Prostate gland (tissue), 2 donors: ENCODE measurements around the gene JAG2. TPM values are rescaled to one million over a fixed set of nuclear protein-coding genes. Genes with fewer than 3 reads are reported as not detected.

Experiments
- DNase-seq: peaks from one replicate; pipeline ENCODE4 v3.0.0-alpha.2; 2019; ENCODE audit warnings: low spot score
- H3K27ac ChIP-seq, 2 donors: fragments of 200-600 bp; sonication (generic); 2 replicates each; pipeline ENCODE4 v1.5.1; 2017 to 2019
- H3K27me3 ChIP-seq: fragments of 200-600 bp; sonication (generic); replicated peaks from 2 replicates; pipeline ENCODE4 v1.5.1; 2019; ENCODE audit not compliant: insufficient read depth
- H3K36me3 ChIP-seq, 2 donors: fragments of 200-600 bp; sonication (generic); 1 replicate in 1 of 2; 2 replicates in 1 of 2; pipeline versions ENCODE4 v1.5.1 to v1.8.1; 2017 to 2019
- H3K4me1 ChIP-seq: fragments of 200-600 bp; sonication (generic); replicated peaks from 2 replicates; pipeline ENCODE4 v1.5.1; 2019
- H3K4me3 ChIP-seq, 2 donors: fragments of 200-600 bp; sonication (generic); 2 replicates each; pipeline ENCODE4 v1.5.1; 2017 to 2019
- H3K9me3 ChIP-seq: fragments of 200-600 bp; sonication (generic); 2 replicates; pipeline ENCODE4 v1.5.1; 2017
- CTCF ChIP-seq, 4 experiments: fragments of 200-600 bp in 2 of 4; fragments of 450-650 bp in 2 of 4; sonication (generic) in 2 of 4; IDR thresholded peaks; 1 replicate in 3 of 4; 2 replicates in 1 of 4; pipeline ENCODE4 v1.5.1; 2016 to 2019; ENCODE audit warnings: antibody characterized with exemption in 4 of 4, mild to moderate bottlenecking in 2 of 4, moderate library complexity in 2 of 4
- POLR2A ChIP-seq: fragments of 450-650 bp; IDR thresholded peaks from one replicate; pipeline ENCODE4 v1.6.1; 2016; ENCODE audit warnings: antibody characterized with exemption, mild to moderate bottlenecking
- POLR2AphosphoS5 ChIP-seq: sonication (generic); formaldehyde crosslinking; IDR thresholded peaks from one replicate; pipeline ENCODE4 v1.6.1; 2017; ENCODE audit warnings: antibody characterized with exemption
- WGBS: methylation state at CpG from one replicate; pipeline ENCODE4 v1.1.5; 2018; 5-methylcytosine and 5-hydroxymethylcytosine counted together
- intact Hi-C: fragments of 100-400 bp; cut with DNase I; formaldehyde crosslinking; loops from one replicate; pipeline ENCODE4 v1.14.2; 2022
- total RNA-seq, 2 donors: library from RNA; depleted of rRNA; stranded (reverse); fragments of >200 nt; gene quantifications; one replicate each; pipeline ENCODE4 v1.1.0, GENCODE V29; 2016

Gene JAG2
- total RNA-seq, 2 donors from 2014 or later, result 26.8 to 30.5 TPM

- H3K4me3 ChIP-seq, result no peak overlapping the region
- no peaks in the 10 kb centered on the region for H3K36me3 ChIP-seq
- H3K9me3 ChIP-seq, result no peaks in the 10 kb centered on the region
- no peak for DNase-seq
- 47% methylated on average over 18 of the region's 21 CpGs for WGBS
- peaks cover 4% of the 10 kb centered on the region for H3K27me3 ChIP-seq
- intact Hi-C loops, result loop anchor here (5.0 to 10.0 kb wide), 2 partner anchors 77 to 110 kb away; no protein-coding TSS in a partner anchor
- H3K27ac ChIP-seq, result no peak overlapping the region
- TF ChIP-seq POLR2A, result no peak
- TF ChIP-seq POLR2AphosphoS5, result no peak
- TF ChIP-seq CTCF (IDR thresholded peaks at IDR 0.05), result no peak
- no peaks in the 10 kb centered on the region for H3K4me1 ChIP-seq
Measured at GRCh38 chr14:105204931-105205672, 36.5 kb upstream of the JAG2 start.

GRCh38 chr14:105204206-105204930, 35.8 kb upstream of the JAG2 start:
- no peak for DNase-seq
- intact Hi-C loops, result loop anchor here (5.0 to 10.0 kb wide), 2 partner anchors 78 to 110 kb away; no protein-coding TSS in a partner anchor
- 52% methylated on average over 24 of the region's 24 CpGs for WGBS
- H3K9me3 ChIP-seq, result no peaks in the 10 kb centered on the region
- no peak overlapping the region for H3K4me3 ChIP-seq
- no peaks in the 10 kb centered on the region for H3K4me1 ChIP-seq
- no peaks in the 10 kb centered on the region for H3K36me3 ChIP-seq
- H3K27ac ChIP-seq, result no peak overlapping the region
- H3K27me3 ChIP-seq, result peaks cover 4% of the 10 kb centered on the region
- TF ChIP-seq CTCF (IDR thresholded peaks at IDR 0.05) (no peak), POLR2AphosphoS5 (peak; percentile 17), POLR2A (no peak)

- Histone ChIP-seq H3K9me3 (no peaks in the 10 kb centered on the region), H3K4me3 (no peak overlapping the region), H3K4me1 (no peaks in the 10 kb centered on the region), H3K27ac (no peak overlapping the region), H3K36me3 (no peaks in the 10 kb centered on the region), H3K27me3 (peaks cover 4% of the 10 kb centered on the region)
- DNase-seq, result no peak
- intact Hi-C loops, result loop anchor here (2.0 to 10.0 kb wide), 3 partner anchors 79 to 149 kb away; no protein-coding TSS in a partner anchor
- 69% methylated on average over 6 of the region's 6 CpGs for WGBS
- TF ChIP-seq CTCF (IDR thresholded peaks at IDR 0.05) (no peak), POLR2A (no peak), POLR2AphosphoS5 (no peak)
Measured at GRCh38 chr14:105203701-105204100, 35.1 kb upstream of the JAG2 start.

GRCh38 chr14:105203057-105203531, 34.5 kb upstream of the JAG2 start:
- no peak overlapping the region for H3K4me3 ChIP-seq
- peak; percentile 90 to 94 (median 93) for TF ChIP-seq CTCF (IDR thresholded peaks at IDR 0.05)
- no peak for TF ChIP-seq POLR2A
- TF ChIP-seq POLR2AphosphoS5, result peak; percentile 66
- no peak overlapping the region for H3K27ac ChIP-seq
- intact Hi-C loops, result loop anchor here (2.0 to 10.0 kb wide), 3 partner anchors 79 to 150 kb away; no protein-coding TSS in a partner anchor
- H3K4me1 ChIP-seq, result no peaks in the 10 kb centered on the region
- H3K36me3 ChIP-seq, result no peaks in the 10 kb centered on the region
- DNase-seq, result peak; percentile 76
- H3K27me3 ChIP-seq, result peaks cover 4% of the 10 kb centered on the region
- 3% methylated on average over 18 of the region's 18 CpGs for WGBS
- no peaks in the 10 kb centered on the region for H3K9me3 ChIP-seq
